NCI-H1694 treated with DMSO at 0.1 percent for 48 hours (cell line): Measurements from ENCODE around the gene MTF1.
A peak's percentile ranks its signal among the peaks of the same experiment; 100 is the strongest.
"Not testable (repeated sequence)": the region's sequence is repeated elsewhere in the genome, so short reads cannot be mapped to it uniquely, and the experiment has no call there.

Experiments
- DNase-seq: peaks from one replicate; lab custom pipeline; 2025; lab: John Stamatoyannopoulos, UW

MTF1 gene

GRCh38 chr1:37792943-37793686, 66.3 kb downstream of the MTF1 start:
- no peak for DNase-seq

GRCh38 chr1:37782491-37782890, 76.9 kb downstream of the MTF1 start:
- DNase-seq, result no peak

GRCh38 chr1:37778654-37779053, 80.7 kb downstream of the MTF1 start:
- no peak for DNase-seq

- no peak for DNase-seq
Measured at GRCh38 chr1:37776946-37777516, 82.4 kb downstream of the MTF1 start.

- DNase-seq, result not testable (repeated sequence)
Measured at GRCh38 chr1:37771440-37771839, 88.0 kb downstream of the MTF1 start.

- DNase-seq, result no peak
Measured at GRCh38 chr1:37767488-37767887, 91.9 kb downstream of the MTF1 start.

GRCh38 chr1:37765916-37766664, 93.3 kb downstream of the MTF1 start:
- no peak for DNase-seq

GRCh38 chr1:37764888-37765441, 94.4 kb downstream of the MTF1 start, which contains the start of gene EPHA10:
EPHA10 (minus strand) TSS chr1:37765120; CDS start chr1:37765066, 54 bp downstream.
- DNase-seq, result peak; percentile 63

- no peak for DNase-seq
Measured at GRCh38 chr1:37764414-37764825, 95.0 kb downstream of the MTF1 start.

GRCh38 chr1:37763791-37764413, 95.5 kb downstream of the MTF1 start:
- DNase-seq, result no peak

GRCh38 chr1:37762516-37762915, 96.9 kb downstream of the MTF1 start:
- no peak for DNase-seq

GRCh38 chr1:37761416-37762095, 97.8 kb downstream of the MTF1 start:
- no peak for DNase-seq
